WTC11 (cell line): ENCODE results near the gene ZMYND15. TPM values are rescaled to one million over a fixed set of nuclear protein-coding genes. Genes with fewer than 3 reads are reported as not detected.

Source experiments
- ATAC-seq: fragments of 200-7000 bp; cut with Tn5 transposase; 2 replicates; pipeline ENCODE4 v1.10.0; 2021; ENCODE audit warnings: mild to moderate bottlenecking, moderate library complexity
- CTCF ChIA-PET: fragments of 300-600 bp; sonication (Branson Sonifier 250); formaldehyde crosslinking; loops from one replicate; lab custom pipeline; 2021; ENCODE audit warnings: antibody characterized with exemption; lab: Charles Lee
- POLR2A ChIA-PET: fragments of 350-600 bp; sonication (Branson Sonifier 250); formaldehyde crosslinking; loops from one replicate; lab custom pipeline; 2021; ENCODE audit warnings: antibody characterized with exemption; lab: Charles Lee
- DNase-seq: peaks from one replicate; pipeline ENCODE4 v3.0.0; 2021; ENCODE audit warnings: low spot score
- H3K27ac Mint-ChIP-seq: 2 replicates; pipeline ENCODE4 v1.8.0; 2021; ENCODE audit warnings: mixed read lengths
- H3K27me3 Mint-ChIP-seq: 2 replicates; pipeline ENCODE4 v1.8.0; 2021; ENCODE audit warnings: low read depth, mild to moderate bottlenecking, moderate library complexity, mixed read lengths
- H3K36me3 Mint-ChIP-seq: 2 replicates; pipeline ENCODE4 v1.8.0; 2021; ENCODE audit warnings: mixed read lengths
- H3K4me1 Mint-ChIP-seq: 2 replicates; pipeline ENCODE4 v1.8.0; 2022; ENCODE audit warnings: mixed read lengths
- H3K4me3 Mint-ChIP-seq: 2 replicates; pipeline ENCODE4 v1.8.0; 2021; ENCODE audit warnings: mild to moderate bottlenecking, moderate library complexity, mixed read lengths
- H3K9me3 Mint-ChIP-seq: 2 replicates; pipeline ENCODE4 v1.8.0; 2021; ENCODE audit warnings: mixed read lengths
- ATF1 ChIP-seq: sonication (generic); formaldehyde crosslinking; IDR thresholded peaks from 2 replicates; pipeline ENCODE4 v1.8.1; 2023; ENCODE audit warnings: mild to moderate bottlenecking, moderate library complexity, missing genetic modification reagents
- CREB1 ChIP-seq: sonication (generic); formaldehyde crosslinking; IDR thresholded peaks from 2 replicates; pipeline ENCODE4 v1.8.0; 2023; ENCODE audit warnings: mild to moderate bottlenecking, missing genetic modification reagents
- E2F1 ChIP-seq: sonication (generic); formaldehyde crosslinking; IDR thresholded peaks from 2 replicates; pipeline ENCODE4 v1.8.0; 2022; ENCODE audit warnings: mild to moderate bottlenecking, missing genetic modification reagents
- EMX1 ChIP-seq: fragments of 250-450 bp; sonication (Bioruptor Pico); IDR thresholded peaks from 2 replicates; pipeline ENCODE4 v1.8.0; 2021; ENCODE audit warnings: mild to moderate bottlenecking
- FOXP1 ChIP-seq: sonication (generic); formaldehyde crosslinking; IDR thresholded peaks from 2 replicates; pipeline ENCODE4 v1.8.0; 2022; ENCODE audit warnings: missing genetic modification reagents, mild to moderate bottlenecking, moderate library complexity, borderline replicate concordance
- GABPB1 ChIP-seq: sonication (generic); formaldehyde crosslinking; IDR thresholded peaks from 2 replicates; pipeline ENCODE4 v1.8.1; 2023; ENCODE audit warnings: mild to moderate bottlenecking, missing genetic modification reagents
- HMGA2 ChIP-seq: fragments of 250-450 bp; sonication (Bioruptor Pico); IDR thresholded peaks from 2 replicates; pipeline ENCODE4 v1.4.0; 2021; ENCODE audit warnings: mild to moderate bottlenecking, moderate library complexity
- IRF1 ChIP-seq: sonication (generic); formaldehyde crosslinking; IDR thresholded peaks from 2 replicates; pipeline ENCODE4 v1.8.0; 2023; ENCODE audit warnings: missing genetic modification reagents
- MLX ChIP-seq: sonication (generic); formaldehyde crosslinking; IDR thresholded peaks from 2 replicates; pipeline ENCODE4 v1.8.1; 2023; ENCODE audit warnings: mild to moderate bottlenecking, missing genetic modification reagents, moderate library complexity
- NFE2L1 ChIP-seq: sonication (generic); formaldehyde crosslinking; IDR thresholded peaks from 2 replicates; pipeline ENCODE4 v1.8.1; 2023; ENCODE audit warnings: missing genetic modification reagents
- PRRX2 ChIP-seq: fragments of 250-450 bp; sonication (Bioruptor Pico); IDR thresholded peaks from 2 replicates; pipeline ENCODE4 v1.8.0; 2021; ENCODE audit warnings: mild to moderate bottlenecking
- RORB ChIP-seq: fragments of 250-450 bp; sonication (Bioruptor Pico); IDR thresholded peaks from 2 replicates; pipeline ENCODE4 v1.9.0; 2021; ENCODE audit warnings: mild to moderate bottlenecking
- TEAD4 ChIP-seq: sonication (generic); formaldehyde crosslinking; IDR thresholded peaks from 2 replicates; pipeline ENCODE4 v1.8.0; 2022; ENCODE audit warnings: mild to moderate bottlenecking, missing genetic modification reagents
- USF2 ChIP-seq: sonication (generic); formaldehyde crosslinking; IDR thresholded peaks from 2 replicates; pipeline ENCODE4 v1.8.1; 2023; ENCODE audit warnings: mild to moderate bottlenecking, missing genetic modification reagents, moderate library complexity
- ZBTB21 ChIP-seq: sonication (generic); formaldehyde crosslinking; IDR thresholded peaks from 2 replicates; pipeline ENCODE4 v1.8.1; 2023; ENCODE audit warnings: mild to moderate bottlenecking, missing genetic modification reagents, borderline replicate concordance
- total RNA-seq: library from RNA; stranded (reverse); gene quantifications from 3 replicates; pipeline ENCODE4 v1.2.3, GENCODE V29; 2021
- TF ChIP-seq, protein P1 (sequence below): fragments of 250-450 bp; sonication (Bioruptor Pico); IDR thresholded peaks from 2 replicates; pipeline ENCODE4 v1.9.0; 2021; ENCODE audit warnings: mild to moderate bottlenecking
- TF ChIP-seq, protein P2 (sequence below): fragments of 250-450 bp; sonication (Bioruptor Pico); IDR thresholded peaks from 2 replicates; pipeline ENCODE4 v1.9.0; 2021; ENCODE audit warnings: mild to moderate bottlenecking, borderline replicate concordance
- TF ChIP-seq, protein P3 (sequence below): fragments of 250-450 bp; sonication (Bioruptor Pico); IDR thresholded peaks from 2 replicates; pipeline ENCODE4 v1.8.0; 2021; ENCODE audit warnings: mild to moderate bottlenecking
- TF ChIP-seq, protein P4 (sequence below): sonication (generic); formaldehyde crosslinking; IDR thresholded peaks from 2 replicates; pipeline ENCODE4 v1.8.1; 2022; ENCODE audit warnings: mild to moderate bottlenecking, moderate library complexity, missing genetic modification reagents

The ZMYND15 gene
- total RNA-seq, 1 experiment from 2014 or later = 0.63 TPM

DNA sequence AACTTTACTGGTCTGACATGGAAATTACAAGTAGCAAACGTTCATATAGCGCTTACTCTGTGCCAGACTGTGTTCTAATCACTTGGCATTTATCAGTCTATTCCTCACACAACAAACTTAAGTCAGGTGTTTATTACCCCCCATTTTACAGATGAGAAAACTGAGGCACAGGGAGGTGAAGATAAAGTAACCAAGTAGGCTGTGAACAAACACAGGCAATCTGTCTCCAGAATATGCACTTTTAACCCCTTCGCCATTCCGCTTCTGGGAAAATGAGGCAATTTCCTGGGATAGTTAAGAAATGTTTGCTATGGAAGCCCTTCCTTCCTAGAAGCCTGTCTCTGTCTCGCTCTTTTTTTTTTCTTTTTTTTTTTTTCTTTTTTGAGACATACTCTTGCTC lies 12.3 kb downstream of the ZMYND15 start:
- ATAC-seq (no peak), DNase-seq (no peak)
- no peak overlapping the region for H3K27ac Mint-ChIP-seq
- no peaks in the 10 kb centered on the region for H3K9me3 Mint-ChIP-seq
- POLR2A ChIA-PET = no interaction called here
- H3K27me3 Mint-ChIP-seq = peaks cover 7% of the 10 kb centered on the region
- TF ChIP-seq NFE2L1 (CRISPR knock-in tag) (no peak), GABPB1 (CRISPR knock-in tag) (peak; percentile 95)
- H3K36me3 Mint-ChIP-seq = no peaks in the 10 kb centered on the region
- CTCF ChIA-PET = no interaction called here
- H3K4me1 Mint-ChIP-seq = peaks cover 7% of the 10 kb centered on the region
- H3K4me3 Mint-ChIP-seq = no peak overlapping the region

- ChIA-PET POLR2A (interaction anchor here (0.6 kb wide), 1 partner anchor 27 kb away, joined by 3 read pairs; no protein-coding TSS in a partner anchor), CTCF (interaction anchor here (1.0 kb wide), 1 partner anchor 48 kb away, joined by 3 read pairs; no protein-coding TSS in a partner anchor)
- DNase-seq (no peak), ATAC-seq (no peak)
- Mint-ChIP-seq H3K27ac (no peak overlapping the region), H3K9me3 (no peaks in the 10 kb centered on the region), H3K36me3 (no peaks in the 10 kb centered on the region), H3K27me3 (peaks cover 7% of the 10 kb centered on the region; the same call in 1 of the 2 replicates), H3K4me1 (peaks cover 6% of the 10 kb centered on the region), H3K4me3 (no peak overlapping the region)
- TF ChIP-seq RORB = no peak
- TF ChIP-seq ZBTB21 (CRISPR knock-in tag) = no peak
- no peak for TF ChIP-seq MLX (CRISPR knock-in tag)
- TF ChIP-seq, protein P1, sequence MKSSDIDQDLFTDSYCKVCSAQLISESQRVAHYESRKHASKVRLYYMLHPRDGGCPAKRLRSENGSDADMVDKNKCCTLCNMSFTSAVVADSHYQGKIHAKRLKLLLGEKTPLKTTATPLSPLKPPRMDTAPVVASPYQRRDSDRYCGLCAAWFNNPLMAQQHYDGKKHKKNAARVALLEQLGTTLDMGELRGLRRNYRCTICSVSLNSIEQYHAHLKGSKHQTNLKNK = no peak
- TF ChIP-seq HMGA2 (CRISPR knock-in tag) = peak; percentile 95
These were observed 13.8 kb downstream of the ZMYND15 start for GRCh38 chr17:4753392-4753791.

DNA sequence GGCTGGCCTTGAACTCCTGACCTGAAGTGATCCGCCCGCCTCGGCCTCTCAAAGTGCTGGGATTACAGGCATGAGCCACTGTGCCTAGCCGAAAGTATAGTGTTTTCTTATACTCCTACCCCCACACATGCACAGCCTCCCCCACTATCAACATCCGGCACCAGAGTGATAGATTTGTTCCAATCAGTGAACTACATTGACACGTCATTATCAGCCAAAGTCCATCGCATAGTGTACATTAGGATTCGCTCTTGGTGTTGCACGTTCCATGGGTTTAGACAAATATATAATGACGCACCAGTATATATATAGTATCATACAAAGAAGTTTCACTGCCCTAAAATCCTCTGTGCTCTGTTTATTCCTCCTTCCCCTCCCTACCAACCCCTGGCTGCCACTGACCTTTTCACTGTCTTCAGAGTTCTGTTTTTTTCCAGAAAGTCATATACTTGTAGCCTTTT lies 20.2 kb downstream of the ZMYND15 start:
- ChIA-PET POLR2A (no interaction called here), CTCF (interaction anchor here (1.1 kb wide), 1 partner anchor 30 kb away, joined by 4 read pairs; no protein-coding TSS in a partner anchor)
- peaks cover 6% of the 10 kb centered on the region; the same call in 1 of the 2 replicates for H3K27me3 Mint-ChIP-seq
- no peaks in the 10 kb centered on the region for H3K4me1 Mint-ChIP-seq
- DNase-seq (no peak), ATAC-seq (no peak)
- no peak overlapping the region for H3K27ac Mint-ChIP-seq
- H3K4me3 Mint-ChIP-seq = no peak overlapping the region
- TF ChIP-seq E2F1 (no peak), USF2 (CRISPR knock-in tag) (no peak), GABPB1 (CRISPR knock-in tag) (peak; percentile 84)
- TF ChIP-seq, protein P2, sequence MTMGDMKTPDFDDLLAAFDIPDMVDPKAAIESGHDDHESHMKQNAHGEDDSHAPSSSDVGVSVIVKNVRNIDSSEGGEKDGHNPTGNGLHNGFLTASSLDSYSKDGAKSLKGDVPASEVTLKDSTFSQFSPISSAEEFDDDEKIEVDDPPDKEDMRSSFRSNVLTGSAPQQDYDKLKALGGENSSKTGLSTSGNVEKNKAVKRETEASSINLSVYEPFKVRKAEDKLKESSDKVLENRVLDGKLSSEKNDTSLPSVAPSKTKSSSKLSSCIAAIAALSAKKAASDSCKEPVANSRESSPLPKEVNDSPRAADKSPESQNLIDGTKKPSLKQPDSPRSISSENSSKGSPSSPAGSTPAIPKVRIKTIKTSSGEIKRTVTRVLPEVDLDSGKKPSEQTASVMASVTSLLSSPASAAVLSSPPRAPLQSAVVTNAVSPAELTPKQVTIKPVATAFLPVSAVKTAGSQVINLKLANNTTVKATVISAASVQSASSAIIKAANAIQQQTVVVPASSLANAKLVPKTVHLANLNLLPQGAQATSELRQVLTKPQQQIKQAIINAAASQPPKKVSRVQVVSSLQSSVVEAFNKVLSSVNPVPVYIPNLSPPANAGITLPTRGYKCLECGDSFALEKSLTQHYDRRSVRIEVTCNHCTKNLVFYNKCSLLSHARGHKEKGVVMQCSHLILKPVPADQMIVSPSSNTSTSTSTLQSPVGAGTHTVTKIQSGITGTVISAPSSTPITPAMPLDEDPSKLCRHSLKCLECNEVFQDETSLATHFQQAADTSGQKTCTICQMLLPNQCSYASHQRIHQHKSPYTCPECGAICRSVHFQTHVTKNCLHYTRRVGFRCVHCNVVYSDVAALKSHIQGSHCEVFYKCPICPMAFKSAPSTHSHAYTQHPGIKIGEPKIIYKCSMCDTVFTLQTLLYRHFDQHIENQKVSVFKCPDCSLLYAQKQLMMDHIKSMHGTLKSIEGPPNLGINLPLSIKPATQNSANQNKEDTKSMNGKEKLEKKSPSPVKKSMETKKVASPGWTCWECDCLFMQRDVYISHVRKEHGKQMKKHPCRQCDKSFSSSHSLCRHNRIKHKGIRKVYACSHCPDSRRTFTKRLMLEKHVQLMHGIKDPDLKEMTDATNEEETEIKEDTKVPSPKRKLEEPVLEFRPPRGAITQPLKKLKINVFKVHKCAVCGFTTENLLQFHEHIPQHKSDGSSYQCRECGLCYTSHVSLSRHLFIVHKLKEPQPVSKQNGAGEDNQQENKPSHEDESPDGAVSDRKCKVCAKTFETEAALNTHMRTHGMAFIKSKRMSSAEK = no peak
- H3K36me3 Mint-ChIP-seq = no peaks in the 10 kb centered on the region
- no peaks in the 10 kb centered on the region for H3K9me3 Mint-ChIP-seq

- Mint-ChIP-seq H3K36me3 (no peaks in the 10 kb centered on the region), H3K4me3 (no peak overlapping the region), H3K27ac (peak overlapping the region; percentile 58; the same call in 1 of the 2 replicates), H3K9me3 (no peaks in the 10 kb centered on the region), H3K27me3 (no peaks in the 10 kb centered on the region), H3K4me1 (no peaks in the 10 kb centered on the region)
- POLR2A ChIA-PET = no interaction called here
- TF ChIP-seq, protein P3, sequence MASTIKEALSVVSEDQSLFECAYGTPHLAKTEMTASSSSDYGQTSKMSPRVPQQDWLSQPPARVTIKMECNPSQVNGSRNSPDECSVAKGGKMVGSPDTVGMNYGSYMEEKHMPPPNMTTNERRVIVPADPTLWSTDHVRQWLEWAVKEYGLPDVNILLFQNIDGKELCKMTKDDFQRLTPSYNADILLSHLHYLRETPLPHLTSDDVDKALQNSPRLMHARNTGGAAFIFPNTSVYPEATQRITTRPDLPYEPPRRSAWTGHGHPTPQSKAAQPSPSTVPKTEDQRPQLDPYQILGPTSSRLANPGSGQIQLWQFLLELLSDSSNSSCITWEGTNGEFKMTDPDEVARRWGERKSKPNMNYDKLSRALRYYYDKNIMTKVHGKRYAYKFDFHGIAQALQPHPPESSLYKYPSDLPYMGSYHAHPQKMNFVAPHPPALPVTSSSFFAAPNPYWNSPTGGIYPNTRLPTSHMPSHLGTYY (CRISPR knock-in tag) = no peak
- TF ChIP-seq HMGA2 (CRISPR knock-in tag) (no peak), FOXP1 (CRISPR knock-in tag) (no peak), TEAD4 (no peak), ATF1 (CRISPR knock-in tag) (no peak), CREB1 (no peak), RORB (no peak), IRF1 (no peak), EMX1 (CRISPR knock-in tag) (no peak), PRRX2 (CRISPR knock-in tag) (no peak)
- TF ChIP-seq, protein P4, sequence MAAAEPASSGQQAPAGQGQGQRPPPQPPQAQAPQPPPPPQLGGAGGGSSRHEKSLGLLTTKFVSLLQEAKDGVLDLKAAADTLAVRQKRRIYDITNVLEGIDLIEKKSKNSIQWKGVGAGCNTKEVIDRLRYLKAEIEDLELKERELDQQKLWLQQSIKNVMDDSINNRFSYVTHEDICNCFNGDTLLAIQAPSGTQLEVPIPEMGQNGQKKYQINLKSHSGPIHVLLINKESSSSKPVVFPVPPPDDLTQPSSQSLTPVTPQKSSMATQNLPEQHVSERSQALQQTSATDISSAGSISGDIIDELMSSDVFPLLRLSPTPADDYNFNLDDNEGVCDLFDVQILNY (CRISPR knock-in tag) = no peak
- no peak for ATAC-seq
- CTCF ChIA-PET = interaction anchor here (0.6 kb wide), 1 partner anchor 352 kb away, joined by 3 read pairs; no protein-coding TSS in a partner anchor
- DNase-seq = no peak
These were observed 25.0 kb downstream of the ZMYND15 start for GRCh38 chr17:4764595-4764994.
